GM12874 (cell line): ENCODE data around the gene AP1S1.

Source experiments
- CTCF ChIP-seq: IDR thresholded peaks from 2 replicates; pipeline ENCODE4 v1.5.1; 2011; ENCODE audit warnings: low read depth, mild to moderate bottlenecking, control low read depth, low read length, moderate library complexity; ENCODE audit not compliant: insufficient read depth

Gene AP1S1

GRCh38 chr7:101172854-101173751 lies 18.8 kb downstream of the AP1S1 start:
- no peak for TF ChIP-seq CTCF

GRCh38 chr7:101173752-101174244 lies 19.5 kb downstream of the AP1S1 start:
- no peak for TF ChIP-seq CTCF

GRCh38 chr7:101174322-101174854 lies 20.1 kb downstream of the AP1S1 start:
- TF ChIP-seq CTCF, result no peak

- TF ChIP-seq CTCF, result no peak
Observed at GRCh38 chr7:101175664-101176063, 21.4 kb downstream of the AP1S1 start.

- TF ChIP-seq CTCF, result no peak
Observed at GRCh38 chr7:101177644-101178043, 23.4 kb downstream of the AP1S1 start.

- no peak for TF ChIP-seq CTCF
Observed at GRCh38 chr7:101179117-101179516, 24.8 kb downstream of the AP1S1 start.

- TF ChIP-seq CTCF, result no peak
Observed at GRCh38 chr7:101179713-101180112, 25.4 kb downstream of the AP1S1 start.
